ENCODE data around the gene AGPS.

DNA sequence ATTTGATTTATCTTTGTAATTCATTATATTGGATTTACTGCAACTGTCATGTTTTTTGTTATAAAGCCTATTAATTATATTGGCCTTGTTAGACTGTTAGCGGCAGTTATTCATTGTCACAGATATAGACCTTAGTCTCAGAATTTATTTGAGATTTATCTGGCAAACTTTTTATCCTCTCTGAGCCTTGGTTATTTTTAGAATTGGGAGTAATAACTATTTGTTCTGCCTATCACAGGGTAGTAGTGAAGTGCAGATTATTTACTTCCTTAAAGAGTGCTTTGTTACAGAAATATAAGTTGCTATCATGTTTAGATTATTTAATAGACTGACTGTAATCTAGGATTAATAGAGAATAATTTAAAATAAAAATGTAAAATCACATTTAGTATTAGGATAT lies 41.9 kb downstream of the AGPS start:
- TF ChIP-seq EZH2phosphoT487 (IDR thresholded peaks at IDR 0.05; ENCODE audit: insufficient read depth, low read depth) (no peak), EZH2 (IDR thresholded peaks at IDR 0.05; ENCODE audit: insufficient read depth, poor library complexity, severe bottlenecking) (no peak)

Data from GM23248 (cell line).